ENCODE data around the gene CISD3. TPM values are rescaled to one million over a fixed set of nuclear protein-coding genes. Genes with fewer than 3 reads are reported as not detected.

The CISD3 gene
- total and polyA plus RNA-seq, 2 of the 8 experiments (the other 6 are each of a cell fraction or from before 2014, with no cell fraction given) = 9.4 to 11.1 TPM

GRCh38 chr17:38779965-38780752 lies 50.0 kb downstream of the CISD3 start (continued):
- TF ChIP-seq EGR1 (IDR thresholded peaks at IDR 0.05; ENCODE audit: borderline replicate concordance, low read depth, low read length) = no peak
- no peak for TF ChIP-seq CHD2 (IDR thresholded peaks at IDR 0.05; ENCODE audit: low read length)
- no peak for TF ChIP-seq TEAD4 (IDR thresholded peaks at IDR 0.05; ENCODE audit: low read depth, low read length)
- TF ChIP-seq FOSL1 (IDR thresholded peaks at IDR 0.05; ENCODE audit: insufficient read depth, low read depth, low read length) = no peak
- TF ChIP-seq NANOG (IDR thresholded peaks at IDR 0.05; ENCODE audit: insufficient read depth, low read depth, low read length, poor library complexity, severe bottlenecking) = no peak
- TF ChIP-seq RXRA (IDR thresholded peaks at IDR 0.05; ENCODE audit: insufficient read depth, low read depth, low read length) = no peak
- TF ChIP-seq, protein P1, sequence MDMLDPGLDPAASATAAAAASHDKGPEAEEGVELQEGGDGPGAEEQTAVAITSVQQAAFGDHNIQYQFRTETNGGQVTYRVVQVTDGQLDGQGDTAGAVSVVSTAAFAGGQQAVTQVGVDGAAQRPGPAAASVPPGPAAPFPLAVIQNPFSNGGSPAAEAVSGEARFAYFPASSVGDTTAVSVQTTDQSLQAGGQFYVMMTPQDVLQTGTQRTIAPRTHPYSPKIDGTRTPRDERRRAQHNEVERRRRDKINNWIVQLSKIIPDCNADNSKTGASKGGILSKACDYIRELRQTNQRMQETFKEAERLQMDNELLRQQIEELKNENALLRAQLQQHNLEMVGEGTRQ (IDR thresholded peaks at IDR 0.05; ENCODE audit: low read length) = no peak
- no peak for TF ChIP-seq POU5F1 (IDR thresholded peaks at IDR 0.05; ENCODE audit: low read depth, low read length)

All from H1 (cell line).